GM21423 (cell line): Measurements from ENCODE around the gene DPYSL4.

ENCODE experiments used
- ATAC-seq: cut with Tn5 transposase; IDR thresholded peaks from one replicate; pipeline ENCODE4 v1.9.1; 2021; ENCODE audit warnings: mild to moderate bottlenecking, moderate library complexity; ENCODE audit not compliant: unreplicated experiment

The DPYSL4 gene

GRCh38 chr10:132176623-132177500 is 9.9 kb upstream of the DPYSL4 start:
- ATAC-seq: no peak

GRCh38 chr10:132178046-132178445 is 8.7 kb upstream of the DPYSL4 start:
- no peak for ATAC-seq

- no peak for ATAC-seq
These were observed 7.8 kb upstream of the DPYSL4 start for GRCh38 chr10:132178672-132179545.

GRCh38 chr10:132179551-132180392 is 7.0 kb upstream of the DPYSL4 start:
- ATAC-seq: no peak

GRCh38 chr10:132180736-132181135 is 6.0 kb upstream of the DPYSL4 start:
- ATAC-seq: no peak

GRCh38 chr10:132181691-132182425 is 4.9 kb upstream of the DPYSL4 start:
- no peak for ATAC-seq

- ATAC-seq: no peak
These were observed 4.2 kb upstream of the DPYSL4 start for GRCh38 chr10:132182591-132182990.

- ATAC-seq: no peak
These were observed 3.7 kb upstream of the DPYSL4 start for GRCh38 chr10:132183046-132183445.

GRCh38 chr10:132184816-132185593 is 1.7 kb upstream of the DPYSL4 start:
- ATAC-seq: no peak

GRCh38 chr10:132185601-132186487 is 904 bp upstream of the DPYSL4 start:
- no peak for ATAC-seq

- no peak for ATAC-seq
These were observed 836 bp downstream of the DPYSL4 start for GRCh38 chr10:132187430-132188138.

- no peak for ATAC-seq
These were observed 1.6 kb downstream of the DPYSL4 start for GRCh38 chr10:132188331-132188730.

GRCh38 chr10:132189016-132189415 is 2.3 kb downstream of the DPYSL4 start:
- no peak for ATAC-seq

- ATAC-seq: no peak
These were observed 3.2 kb downstream of the DPYSL4 start for GRCh38 chr10:132189810-132190422.

GRCh38 chr10:132192076-132192975 is 5.6 kb downstream of the DPYSL4 start:
- ATAC-seq: no peak

- ATAC-seq: no peak
These were observed 6.4 kb downstream of the DPYSL4 start for GRCh38 chr10:132192991-132193665.
